NCI-H128 (cell line): ENCODE results near the gene IL26.

ENCODE experiments used
- DNase-seq: peaks from one replicate; lab custom pipeline; 2025; ENCODE audit not compliant: unreplicated experiment; lab: John Stamatoyannopoulos, UW

IL26 gene

GRCh38 chr12:68225576-68226476 is at the start of gene IL26:
IL26 (minus strand) TSS chr12:68225810; CDS start chr12:68225756, 54 bp downstream.
- DNase-seq: no peak

- no peak for DNase-seq
Observed at GRCh38 chr12:68272732-68273131, 47.1 kb upstream of the IL26 start.

GRCh38 chr12:68271346-68271745 is 45.7 kb upstream of the IL26 start:
- DNase-seq: no peak

- no peak for DNase-seq
Observed at GRCh38 chr12:68270358-68270757, 44.7 kb upstream of the IL26 start.

- no peak for DNase-seq
Observed at GRCh38 chr12:68269779-68270178, 44.2 kb upstream of the IL26 start.

- DNase-seq: no peak
Observed at GRCh38 chr12:68268967-68269366, 43.4 kb upstream of the IL26 start.

- DNase-seq: no peak
Observed at GRCh38 chr12:68267892-68268396, 42.3 kb upstream of the IL26 start.

GRCh38 chr12:68264857-68265256 is 39.2 kb upstream of the IL26 start:
- no peak for DNase-seq

- DNase-seq: no peak
Observed at GRCh38 chr12:68264158-68264855, 38.7 kb upstream of the IL26 start.

GRCh38 chr12:68263366-68263765 is 37.8 kb upstream of the IL26 start:
- no peak for DNase-seq

- DNase-seq: no peak
Observed at GRCh38 chr12:68261896-68262295, 36.3 kb upstream of the IL26 start.

- no peak for DNase-seq
Observed at GRCh38 chr12:68260153-68260552, 34.5 kb upstream of the IL26 start.

GRCh38 chr12:68259318-68259940 is 33.8 kb upstream of the IL26 start:
- no peak for DNase-seq

- no peak for DNase-seq
Observed at GRCh38 chr12:68253504-68253903, 27.9 kb upstream of the IL26 start, which contains the start of gene IL22. IL22 (minus strand) TSS chr12:68253604; CDS start chr12:68253448, 156 bp downstream.

- DNase-seq: no peak
Observed at GRCh38 chr12:68252077-68252476, 26.5 kb upstream of the IL26 start.

GRCh38 chr12:68250454-68250853 is 24.8 kb upstream of the IL26 start:
- no peak for DNase-seq

GRCh38 chr12:68247785-68248184 is 22.2 kb upstream of the IL26 start:
- no peak for DNase-seq

- DNase-seq: no peak
Observed at GRCh38 chr12:68246350-68246749, 20.7 kb upstream of the IL26 start.

- DNase-seq: no peak
Observed at GRCh38 chr12:68245180-68246021, 19.8 kb upstream of the IL26 start.

GRCh38 chr12:68242777-68243176 is 17.2 kb upstream of the IL26 start:
- no peak for DNase-seq

- DNase-seq: no peak
Observed at GRCh38 chr12:68240975-68241374, 15.4 kb upstream of the IL26 start.
